Measurements from ENCODE around the gene PDPN.

The PDPN gene

GRCh38 chr1:13570924-13571323, 12.7 kb upstream of the PDPN start:
- H3K4me3 ChIP-seq (ENCODE audit: low read depth, low read length), result no peak overlapping the region
- no peak for DNase-seq (ENCODE audit: low read depth, low spot score)
- in situ Hi-C loops (cut with HindIII; ENCODE audit: low sequenced_read_pairs), result no loop called here
- TF ChIP-seq, protein P1, sequence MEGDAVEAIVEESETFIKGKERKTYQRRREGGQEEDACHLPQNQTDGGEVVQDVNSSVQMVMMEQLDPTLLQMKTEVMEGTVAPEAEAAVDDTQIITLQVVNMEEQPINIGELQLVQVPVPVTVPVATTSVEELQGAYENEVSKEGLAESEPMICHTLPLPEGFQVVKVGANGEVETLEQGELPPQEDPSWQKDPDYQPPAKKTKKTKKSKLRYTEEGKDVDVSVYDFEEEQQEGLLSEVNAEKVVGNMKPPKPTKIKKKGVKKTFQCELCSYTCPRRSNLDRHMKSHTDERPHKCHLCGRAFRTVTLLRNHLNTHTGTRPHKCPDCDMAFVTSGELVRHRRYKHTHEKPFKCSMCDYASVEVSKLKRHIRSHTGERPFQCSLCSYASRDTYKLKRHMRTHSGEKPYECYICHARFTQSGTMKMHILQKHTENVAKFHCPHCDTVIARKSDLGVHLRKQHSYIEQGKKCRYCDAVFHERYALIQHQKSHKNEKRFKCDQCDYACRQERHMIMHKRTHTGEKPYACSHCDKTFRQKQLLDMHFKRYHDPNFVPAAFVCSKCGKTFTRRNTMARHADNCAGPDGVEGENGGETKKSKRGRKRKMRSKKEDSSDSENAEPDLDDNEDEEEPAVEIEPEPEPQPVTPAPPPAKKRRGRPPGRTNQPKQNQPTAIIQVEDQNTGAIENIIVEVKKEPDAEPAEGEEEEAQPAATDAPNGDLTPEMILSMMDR (IDR thresholded peaks at IDR 0.05; ENCODE audit: low read depth, low read length), result peak; percentile 16

- TF ChIP-seq, protein P1 (IDR thresholded peaks at IDR 0.05; ENCODE audit: low read depth, low read length), result no peak
- no peak for DNase-seq (ENCODE audit: low read depth, low spot score)
- no peak overlapping the region for H3K4me3 ChIP-seq (ENCODE audit: low read depth, low read length)
- in situ Hi-C loops (cut with HindIII; ENCODE audit: low sequenced_read_pairs), result no loop called here
These were observed 10.0 kb upstream of the PDPN start for GRCh38 chr1:13573586-13573985.

GRCh38 chr1:13576926-13577325, 6.7 kb upstream of the PDPN start:
- no peak overlapping the region for H3K4me3 ChIP-seq (ENCODE audit: low read depth, low read length)
- TF ChIP-seq, protein P1 (IDR thresholded peaks at IDR 0.05; ENCODE audit: low read depth, low read length), result no peak
- in situ Hi-C loops (cut with HindIII; ENCODE audit: low sequenced_read_pairs), result no loop called here
- DNase-seq (ENCODE audit: low read depth, low spot score), result no peak

GRCh38 chr1:13577846-13578245, 5.8 kb upstream of the PDPN start:
- DNase-seq (ENCODE audit: low read depth, low spot score), result no peak
- TF ChIP-seq, protein P1 (IDR thresholded peaks at IDR 0.05; ENCODE audit: low read depth, low read length), result no peak
- no peak overlapping the region for H3K4me3 ChIP-seq (ENCODE audit: low read depth, low read length)
- in situ Hi-C loops (cut with HindIII; ENCODE audit: low sequenced_read_pairs), result no loop called here

DNA sequence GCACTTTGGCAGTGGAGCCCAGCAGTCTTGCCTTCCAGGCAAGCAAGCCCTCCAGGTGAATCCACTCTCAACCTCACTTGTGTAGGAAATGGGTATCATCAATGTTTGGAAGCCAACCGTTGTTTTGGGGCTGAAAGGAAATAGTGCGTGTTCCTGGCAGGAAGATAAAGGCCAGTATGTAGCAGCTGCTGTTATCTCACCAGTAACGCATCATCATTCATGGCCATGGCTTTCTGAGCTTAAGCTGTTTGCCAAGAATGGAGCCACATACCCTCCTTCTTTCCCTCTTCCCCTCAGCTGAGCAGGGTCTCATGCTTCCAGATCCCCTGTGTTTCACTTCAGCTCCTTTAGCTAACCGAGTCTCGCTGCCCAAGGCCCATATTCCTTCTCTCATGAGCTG, 2.2 kb upstream of the PDPN start:
- TF ChIP-seq, protein P1 (IDR thresholded peaks at IDR 0.05; ENCODE audit: low read depth, low read length), result no peak
- in situ Hi-C loops (cut with HindIII; ENCODE audit: low sequenced_read_pairs), result no loop called here
- no peak for DNase-seq (ENCODE audit: low read depth, low spot score)
- H3K4me3 ChIP-seq (ENCODE audit: low read depth, low read length), result no peak overlapping the region

DNA sequence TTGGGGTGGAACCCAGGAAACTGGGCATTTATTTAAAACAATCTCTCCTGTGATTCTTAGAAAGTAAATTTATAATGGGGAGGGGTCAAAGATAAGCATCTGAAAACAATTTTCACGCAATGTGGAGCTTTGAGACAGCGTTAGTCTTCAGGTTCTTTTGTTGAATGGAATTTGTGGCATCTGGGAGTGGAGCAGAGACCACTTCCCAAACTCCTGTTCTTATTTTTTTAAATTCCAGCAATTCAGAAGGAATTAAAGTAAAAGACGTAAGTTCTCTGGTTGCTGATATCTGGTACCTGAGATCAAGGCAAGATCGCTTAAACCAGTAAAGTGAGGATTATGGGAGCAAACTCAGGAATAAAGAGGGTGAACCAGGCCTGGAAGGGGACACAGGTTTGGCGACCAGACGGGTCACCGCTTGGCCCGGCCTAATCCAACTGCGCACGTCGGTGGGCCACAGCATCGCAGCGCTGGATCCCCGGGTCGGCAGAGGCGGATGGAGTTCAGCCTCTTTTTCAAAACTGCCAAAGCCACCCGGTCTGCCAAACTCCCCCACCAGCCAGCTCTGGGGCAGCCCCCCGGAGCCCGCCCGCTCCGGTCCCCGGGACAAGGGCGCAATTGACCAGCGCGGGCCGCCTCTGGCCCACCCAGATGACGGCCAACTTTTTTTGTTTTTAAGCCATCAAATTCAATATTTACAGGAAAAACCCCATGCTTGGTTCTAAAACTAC, 754 bp upstream of the PDPN start:
- H3K4me3 ChIP-seq (ENCODE audit: low read depth, low read length), result no peak overlapping the region
- DNase-seq (ENCODE audit: low read depth, low spot score), result no peak
- in situ Hi-C loops (cut with HindIII; ENCODE audit: low sequenced_read_pairs), result no loop called here
- TF ChIP-seq, protein P1 (IDR thresholded peaks at IDR 0.05; ENCODE audit: low read depth, low read length), result no peak
